Epithelial cell of prostate (primary cell): ENCODE results near the gene LGI4.
A peak's percentile ranks its signal among the peaks of the same experiment; 100 is the strongest.
"Not testable (repeated sequence)": the region's sequence is repeated elsewhere in the genome, so short reads cannot be mapped to it uniquely, and the experiment has no call there.

Experiments
- DNase-seq: peaks from one replicate; pipeline ENCODE4 v3.0.0-alpha.2; 2011; ENCODE audit warnings: low read depth, low spot score
- H3K27ac ChIP-seq: fragments of 450-650 bp; 2 replicates; pipeline ENCODE4 v1.5.1; 2017; ENCODE audit warnings: mild to moderate bottlenecking

Gene LGI4

DNA sequence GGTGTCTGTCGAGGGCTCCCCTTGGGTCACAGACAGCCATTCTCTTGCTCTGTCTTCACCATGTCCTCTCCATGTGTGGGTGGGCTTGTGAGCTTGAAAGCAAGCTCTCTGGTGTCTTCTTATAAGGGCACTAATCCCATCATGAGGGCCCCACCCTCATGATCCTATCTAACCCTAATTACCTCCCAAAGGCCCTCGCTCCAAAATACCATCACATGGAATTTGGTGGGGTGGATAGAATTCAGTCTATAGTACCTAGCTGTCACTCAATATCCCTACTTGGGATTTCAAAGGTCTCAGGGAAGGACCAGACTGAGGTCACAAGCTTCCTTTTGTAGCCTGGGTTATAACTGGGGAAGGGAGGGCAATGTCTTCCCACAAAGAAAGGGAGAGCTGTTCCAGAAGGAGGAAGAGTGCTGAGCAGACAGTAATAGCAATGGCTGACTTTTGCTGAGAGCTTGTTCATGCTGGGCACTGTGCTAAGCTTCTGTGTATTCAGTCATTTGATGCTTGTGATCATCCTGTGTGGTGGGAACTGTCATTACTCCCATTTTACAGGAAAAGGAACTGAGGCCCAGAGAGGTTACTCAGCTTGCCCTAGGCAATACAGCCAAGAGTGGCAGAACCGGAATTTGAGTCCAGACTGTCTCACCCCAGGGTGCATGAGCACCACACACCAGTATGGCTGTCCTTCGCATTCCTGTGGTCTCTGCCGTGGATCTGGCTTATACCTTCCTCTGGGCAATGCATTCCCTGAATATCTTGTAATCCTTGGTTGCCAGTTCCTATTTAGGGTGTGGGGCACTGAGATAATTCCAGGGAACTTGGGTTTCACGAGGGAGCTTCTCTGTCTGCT, 27.8 kb upstream of the LGI4 start:
- peak overlapping the region; percentile 69 for H3K27ac ChIP-seq
- DNase-seq, result peak; percentile 83

DNA sequence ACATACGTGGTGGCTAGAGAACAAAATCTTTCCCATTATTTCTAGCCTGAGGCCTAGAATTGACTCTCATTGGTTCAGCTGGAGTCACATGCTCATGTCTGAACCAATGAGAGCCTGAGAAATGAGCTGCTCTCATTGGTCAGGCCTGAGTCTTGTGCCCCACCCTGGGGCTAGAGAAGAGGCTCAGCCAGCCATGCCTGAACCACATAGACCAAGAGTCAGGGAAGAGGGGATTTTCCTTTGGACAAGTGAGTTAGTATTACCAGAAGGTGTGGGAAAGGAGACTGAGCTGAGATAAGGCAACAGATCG, 26.5 kb upstream of the LGI4 start:
- no peak overlapping the region for H3K27ac ChIP-seq
- no peak for DNase-seq

DNA sequence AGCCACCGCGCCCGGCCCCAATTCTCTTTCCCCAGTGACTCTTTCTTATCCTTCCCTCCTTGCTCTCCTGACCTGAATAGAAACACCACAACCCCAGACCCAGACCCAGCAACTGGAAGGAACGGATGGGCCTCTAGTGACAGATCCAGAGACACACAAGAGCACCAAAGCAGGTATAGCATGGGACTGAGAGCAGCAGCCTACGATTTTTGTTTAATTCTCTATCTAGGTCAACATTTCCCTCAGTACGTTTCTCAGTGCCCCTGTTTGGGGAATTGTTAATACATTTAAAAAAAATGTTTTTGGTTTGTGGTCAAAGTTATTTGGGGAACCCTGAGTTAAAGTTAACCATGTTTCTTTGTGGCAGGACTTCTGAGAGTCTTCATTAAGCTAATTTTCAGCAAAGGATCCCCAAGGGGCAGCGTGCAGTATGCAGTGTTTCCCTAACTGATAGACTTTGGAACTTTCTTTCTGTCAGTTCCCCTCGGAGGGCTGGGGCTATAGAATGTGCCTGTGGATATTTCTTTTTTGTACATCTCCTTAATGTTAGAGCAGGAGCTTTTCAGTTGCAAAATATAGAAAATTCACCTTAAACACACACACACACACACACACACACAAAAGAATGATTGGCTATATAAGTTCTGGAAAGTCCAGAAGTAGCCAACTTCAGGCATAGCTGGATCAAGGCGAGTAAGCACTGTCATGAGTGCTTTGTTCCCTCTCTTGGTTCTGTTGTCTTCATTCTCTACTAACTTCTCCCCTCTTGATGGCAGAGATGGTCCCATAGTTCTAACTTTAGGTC, 26.0 kb upstream of the LGI4 start:
- no peak for DNase-seq
- no peak overlapping the region for H3K27ac ChIP-seq

DNA sequence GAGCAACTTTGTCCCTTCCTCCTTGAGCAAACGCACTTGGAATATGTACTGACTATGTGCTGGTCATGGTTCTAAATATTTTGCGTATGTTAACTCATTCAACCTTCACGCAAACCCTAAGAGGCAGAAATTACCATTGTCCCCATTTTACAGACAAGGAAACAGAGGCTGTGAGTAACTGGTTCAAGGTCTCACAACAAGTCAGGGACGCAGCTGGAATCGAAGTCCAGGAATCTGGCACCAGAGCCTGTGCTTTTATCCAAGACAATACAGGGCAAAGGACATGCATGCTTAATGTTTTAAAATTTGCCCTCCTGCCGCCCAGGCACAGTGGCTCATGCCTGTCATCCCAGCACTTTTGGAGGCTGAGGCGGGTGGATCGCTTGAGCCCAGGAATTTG, 24.7 kb upstream of the LGI4 start:
- no peak overlapping the region for H3K27ac ChIP-seq
- no peak for DNase-seq

DNA sequence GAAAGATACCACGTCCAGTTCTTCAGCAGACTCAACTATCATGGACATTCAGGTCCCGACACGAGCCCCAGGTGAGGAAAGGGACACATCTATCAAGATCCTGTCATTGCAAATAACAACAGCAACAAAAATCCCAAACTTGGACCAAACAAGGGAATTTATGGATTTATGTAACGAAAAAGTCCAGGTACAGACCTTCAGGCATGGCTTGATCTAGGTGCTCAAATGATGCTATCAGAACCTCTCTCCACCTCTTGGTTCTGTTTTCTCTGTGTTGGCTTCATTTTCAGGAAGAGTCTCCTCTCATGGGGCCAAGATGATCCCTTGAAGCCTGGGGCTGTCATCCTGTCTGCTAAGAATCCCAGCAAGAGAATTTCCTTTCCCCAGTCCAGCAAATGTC, 22.6 kb upstream of the LGI4 start:
- no peak overlapping the region for H3K27ac ChIP-seq
- no peak for DNase-seq

DNA sequence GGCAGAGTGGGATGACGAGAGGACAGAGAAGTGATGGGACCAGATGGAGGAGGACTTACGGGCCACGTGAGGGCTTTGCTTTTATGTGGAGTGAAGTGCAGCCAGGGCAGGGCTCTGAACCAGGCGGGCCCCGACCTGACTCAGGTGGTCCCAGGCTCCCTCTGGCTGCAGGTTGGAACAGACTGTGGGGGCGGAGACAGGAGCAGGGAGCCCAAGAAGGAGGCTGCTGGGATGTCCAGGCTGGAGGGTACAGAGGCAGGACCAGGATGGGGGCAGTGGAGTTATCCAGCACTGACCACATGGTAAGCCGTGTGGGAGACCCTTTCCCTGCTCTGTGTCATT, 21.8 kb upstream of the LGI4 start:
- no peak for DNase-seq
- no peak overlapping the region for H3K27ac ChIP-seq

DNA sequence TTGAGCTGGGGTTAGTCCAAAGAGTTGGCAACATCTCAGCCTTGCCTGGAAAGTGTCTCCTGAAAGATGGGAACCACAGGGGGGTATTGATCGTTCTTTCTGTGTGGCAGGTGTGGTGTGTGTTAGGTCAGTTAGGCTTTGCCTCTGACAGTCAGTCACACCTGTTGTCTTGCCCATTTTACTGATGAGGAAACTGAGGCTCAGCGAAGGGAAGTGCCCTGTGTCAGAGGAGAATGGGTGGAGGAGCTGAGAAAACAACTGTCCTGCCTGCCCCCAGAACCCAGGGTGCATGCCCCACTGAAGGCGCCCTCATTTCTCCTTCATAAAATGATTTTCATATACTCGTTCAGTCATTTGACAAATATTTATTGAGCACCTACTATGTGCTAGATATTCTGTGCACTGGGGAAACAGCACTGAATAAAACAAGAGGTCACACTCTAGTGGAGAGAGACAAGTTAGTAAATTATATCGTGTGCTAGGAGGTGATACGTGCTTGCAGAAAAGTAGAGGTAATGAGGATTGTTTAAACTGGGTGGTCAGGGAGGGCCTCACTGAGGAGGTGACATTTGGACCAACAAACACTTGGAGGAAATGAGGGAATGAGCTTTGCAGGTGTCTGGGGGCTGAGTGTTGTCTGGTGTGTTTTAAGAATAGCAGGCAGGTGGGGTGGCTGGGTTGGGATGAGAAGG, 21.3 kb upstream of the LGI4 start:
- no peak for DNase-seq
- H3K27ac ChIP-seq, result no peak overlapping the region

DNA sequence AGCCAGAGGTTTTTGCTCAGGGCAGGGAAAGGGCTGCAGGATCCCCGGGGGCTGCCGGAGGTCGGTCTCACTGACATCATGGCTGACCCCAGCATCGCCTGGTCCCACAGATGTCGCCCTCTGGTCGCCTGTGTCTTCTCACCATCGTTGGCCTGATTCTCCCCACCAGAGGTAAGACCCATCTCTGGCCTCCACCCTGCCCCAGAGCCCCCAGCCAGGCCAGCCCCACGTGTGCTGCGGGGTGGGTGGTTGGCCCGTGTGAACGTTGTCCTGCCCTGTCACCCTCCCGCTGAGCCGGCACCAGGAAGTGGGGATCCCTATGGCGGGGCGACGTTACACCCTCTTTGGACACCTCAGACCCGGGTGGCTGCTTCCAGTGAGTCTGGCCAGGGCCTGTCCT, 20.6 kb upstream of the LGI4 start:
- no peak for DNase-seq
- H3K27ac ChIP-seq, result peak overlapping the region; percentile 67

DNA sequence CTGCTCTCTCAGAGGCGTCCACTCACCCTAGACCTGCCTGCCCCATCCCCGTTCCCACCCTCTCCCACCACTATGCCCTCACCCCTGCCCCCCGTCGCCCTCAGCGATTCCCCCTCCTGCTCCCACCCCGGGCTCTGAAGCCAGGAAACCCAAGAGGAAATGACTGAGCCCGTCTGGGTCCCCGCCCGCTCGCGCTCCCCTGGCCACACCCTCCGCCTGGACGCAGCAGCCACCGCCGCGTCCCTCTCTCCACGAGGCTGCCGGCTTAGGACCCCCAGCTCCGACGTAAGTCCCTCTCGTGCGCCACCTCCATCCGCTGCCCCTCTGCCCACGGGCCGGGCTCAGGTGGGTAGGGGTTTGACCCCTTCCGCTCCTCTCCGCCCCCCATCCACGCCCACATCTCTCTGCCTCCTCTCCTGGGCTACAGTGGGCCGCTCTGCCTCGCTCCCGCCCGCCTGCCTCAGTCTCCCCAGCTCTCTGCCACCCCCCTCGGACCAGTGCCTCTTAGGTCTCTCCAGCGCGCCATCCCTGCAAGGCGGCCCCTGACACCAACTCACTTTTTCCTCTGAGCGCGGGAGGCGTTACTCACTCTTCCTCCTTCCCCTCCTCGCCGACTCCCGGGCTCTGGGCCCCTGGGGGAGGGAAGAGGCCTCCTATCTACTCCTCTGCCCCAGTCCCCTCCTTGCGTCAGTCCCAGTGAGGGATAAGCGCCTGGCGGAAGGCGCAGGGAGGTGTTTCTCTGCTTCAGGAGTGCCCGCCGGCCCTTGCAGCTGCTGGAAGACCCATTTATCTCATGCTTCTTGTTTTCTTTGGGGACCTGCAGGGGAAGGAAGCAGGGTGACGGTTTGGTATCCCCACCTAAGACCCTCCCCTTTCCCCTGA, 19.9 kb upstream of the LGI4 start, which contains the start of gene FXYD5:
FXYD5 (plus strand) TSS at position 211 of the 882 bp plus-strand sequence. CDS start 816 bp downstream, outside the sequence.
- DNase-seq, result no peak
- H3K27ac ChIP-seq, result peak within 1 kb of the TSS; percentile 67

DNA sequence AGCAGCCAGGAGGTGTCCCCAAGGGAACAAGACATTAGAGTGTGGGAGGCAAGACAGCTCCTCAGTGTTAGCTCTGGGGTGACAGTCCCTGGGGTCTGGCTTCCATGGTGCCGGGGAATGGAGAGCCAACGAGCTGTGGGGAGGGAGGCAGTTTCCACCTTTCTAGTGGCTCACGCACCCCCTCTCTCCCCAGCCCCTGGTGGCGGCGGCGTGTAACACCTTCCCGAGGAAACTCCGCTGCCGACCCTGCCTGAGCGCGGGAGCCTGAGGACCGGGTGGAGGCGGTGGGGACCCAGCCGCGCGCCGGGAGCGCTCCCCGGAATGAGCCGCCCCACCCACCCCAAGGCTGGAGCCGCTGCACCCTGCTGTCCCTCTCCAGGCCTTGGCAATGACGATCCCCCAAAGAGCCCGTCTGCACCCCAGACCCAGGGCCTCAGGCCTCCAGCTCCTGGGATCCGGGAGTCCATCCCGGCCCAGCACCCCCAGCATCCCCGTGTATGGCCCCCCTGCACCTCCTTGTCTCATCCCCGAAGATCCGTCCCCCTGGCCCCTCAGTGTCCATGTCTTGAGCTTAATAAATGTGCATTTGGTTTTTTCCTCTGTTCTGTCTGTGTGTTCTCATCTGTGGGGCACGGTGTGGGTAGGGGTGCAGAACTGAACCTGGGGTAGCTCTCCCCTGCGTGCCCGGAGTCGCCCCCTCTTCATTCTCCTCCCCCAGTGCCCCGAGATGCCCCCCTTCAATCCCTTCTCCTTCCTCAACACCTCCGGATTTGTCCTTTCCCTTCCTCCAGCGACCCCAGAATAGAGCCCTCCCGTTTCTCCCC, 19.1 kb upstream of the LGI4 start:
- DNase-seq, result no peak
- peak overlapping the region; percentile 67 for H3K27ac ChIP-seq

DNA sequence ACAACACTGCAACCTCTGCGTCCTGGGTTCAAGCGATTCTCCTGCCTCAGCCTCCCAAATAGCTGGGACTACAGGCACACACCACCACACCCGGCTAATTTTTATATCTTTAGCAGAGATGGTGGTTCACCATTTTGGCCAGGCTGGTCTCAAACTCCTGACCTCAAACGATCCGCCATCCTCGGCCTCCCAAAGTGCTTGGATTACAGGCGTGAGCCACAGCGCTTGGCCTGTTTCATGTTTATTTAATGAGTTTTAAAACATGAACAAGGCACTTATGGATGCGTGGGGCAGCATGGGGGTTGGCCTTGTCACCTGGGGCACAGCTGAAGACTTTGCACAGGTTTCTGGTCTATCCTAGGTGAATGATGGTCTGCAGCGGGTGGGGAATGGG, 18.3 kb upstream of the LGI4 start:
- H3K27ac ChIP-seq, DNase-seq: not testable (repeated sequence)

DNA sequence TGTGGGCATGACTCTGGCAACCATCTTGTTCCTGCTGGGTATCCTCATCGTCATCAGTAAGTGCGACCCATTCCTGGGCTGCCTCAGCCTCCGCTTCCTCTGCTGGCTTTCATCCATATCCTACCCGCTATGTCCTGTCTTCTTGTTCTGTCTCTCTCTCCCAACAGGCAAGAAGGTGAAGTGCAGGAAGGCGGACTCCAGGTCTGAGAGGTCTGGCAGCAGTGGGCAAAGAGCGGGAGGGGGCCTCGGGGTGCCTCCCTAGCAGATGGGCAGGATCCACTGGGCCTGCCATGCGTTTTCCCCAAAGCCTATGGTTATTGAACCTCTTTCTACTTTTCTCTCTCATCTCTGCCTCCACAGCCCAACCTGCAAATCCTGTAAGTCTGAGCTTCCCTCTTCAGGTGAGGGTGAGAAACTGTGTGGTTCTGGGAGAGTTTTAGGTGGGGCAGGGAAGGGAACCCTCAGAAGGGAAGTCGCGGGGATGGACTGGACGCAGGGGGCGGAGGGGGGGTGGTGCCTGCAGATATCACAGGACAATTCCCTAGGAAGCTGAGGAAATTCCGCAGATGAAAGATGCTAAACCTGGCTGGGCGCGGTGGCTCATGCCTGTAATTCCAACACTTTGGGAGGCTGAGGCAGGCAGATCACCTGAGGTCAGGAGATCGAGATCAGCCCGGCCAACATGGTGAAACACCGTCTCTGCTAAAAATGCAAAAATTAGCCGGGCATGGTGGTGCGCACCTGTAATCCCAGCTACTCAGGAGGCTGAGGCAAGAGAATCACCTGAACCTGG, 16.6 kb upstream of the LGI4 start:
- no peak for DNase-seq
- H3K27ac ChIP-seq, result no peak overlapping the region

DNA sequence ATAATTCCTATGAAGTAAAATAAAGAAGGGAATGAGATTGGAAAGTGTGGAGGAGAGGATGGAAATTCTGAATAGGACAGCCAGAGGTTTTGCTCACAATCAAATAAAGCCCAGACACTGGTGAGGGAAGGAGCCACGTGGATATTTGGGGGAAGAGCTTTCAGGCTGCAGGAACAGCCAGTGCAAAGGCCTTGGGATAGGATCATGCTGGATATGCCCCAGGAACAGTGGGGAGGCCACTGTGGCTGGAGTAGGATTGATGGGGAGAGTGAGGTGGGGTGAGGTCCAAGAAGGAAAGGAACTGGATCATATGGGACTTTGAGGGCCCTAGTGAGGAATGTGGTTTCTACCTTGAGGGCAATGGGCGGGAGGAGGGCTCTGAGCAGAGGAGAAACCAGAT, 15.6 kb upstream of the LGI4 start:
- H3K27ac ChIP-seq, result no peak overlapping the region
- no peak for DNase-seq

DNA sequence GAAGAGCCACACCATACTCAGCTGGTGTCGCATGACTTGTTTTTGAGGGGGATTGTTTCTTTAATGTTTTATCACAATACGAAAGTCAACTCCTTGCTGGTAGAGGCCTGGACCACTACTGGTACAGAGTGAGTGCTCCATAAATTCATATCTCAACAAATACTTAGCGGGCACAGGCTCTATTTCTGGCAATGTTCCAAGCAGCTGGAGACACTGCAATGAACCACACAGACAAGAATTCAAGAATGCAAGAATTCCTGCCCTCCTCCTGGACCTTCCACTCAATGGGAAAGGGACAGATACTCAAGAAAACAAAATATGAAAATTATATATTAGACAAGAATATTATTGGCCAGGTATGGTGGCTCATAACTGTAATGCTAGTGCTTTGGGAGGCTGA, 14.6 kb upstream of the LGI4 start:
- DNase-seq, result no peak
- H3K27ac ChIP-seq, result no peak overlapping the region

DNA sequence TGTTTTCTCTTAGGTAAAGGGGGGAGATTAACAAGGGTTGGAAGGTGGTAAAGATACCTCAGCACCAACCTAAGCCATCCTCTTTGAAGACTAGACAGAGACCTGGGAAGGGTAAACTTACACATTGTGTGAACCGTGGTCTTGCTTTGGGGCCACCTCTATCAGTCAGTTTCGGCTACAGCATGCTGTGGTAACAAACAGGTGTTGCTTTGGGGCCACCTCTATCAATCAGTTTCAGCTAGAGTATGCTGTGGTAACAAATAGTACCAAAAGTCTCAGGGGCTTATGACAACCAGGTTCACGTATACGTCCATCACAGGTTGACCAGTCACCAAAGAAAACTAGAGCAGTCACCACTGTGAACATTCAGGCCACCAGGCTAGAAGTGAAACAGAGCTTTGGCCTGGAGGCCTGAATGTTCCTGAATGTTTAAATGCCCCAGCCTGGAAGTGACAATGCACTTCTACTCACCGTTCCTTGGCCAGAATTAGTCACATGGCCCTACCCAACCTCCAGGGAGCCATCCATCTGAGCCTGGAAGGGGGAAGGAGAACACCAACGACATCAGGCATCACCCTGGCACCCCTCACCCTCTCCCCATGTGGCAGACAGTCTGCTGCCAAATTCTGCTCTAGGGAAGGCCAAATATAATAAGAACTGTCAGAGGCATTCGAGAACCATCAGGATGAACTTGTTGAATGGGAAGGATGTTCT, 12.0 kb upstream of the LGI4 start:
- H3K27ac ChIP-seq, result no peak overlapping the region
- DNase-seq, result no peak

DNA sequence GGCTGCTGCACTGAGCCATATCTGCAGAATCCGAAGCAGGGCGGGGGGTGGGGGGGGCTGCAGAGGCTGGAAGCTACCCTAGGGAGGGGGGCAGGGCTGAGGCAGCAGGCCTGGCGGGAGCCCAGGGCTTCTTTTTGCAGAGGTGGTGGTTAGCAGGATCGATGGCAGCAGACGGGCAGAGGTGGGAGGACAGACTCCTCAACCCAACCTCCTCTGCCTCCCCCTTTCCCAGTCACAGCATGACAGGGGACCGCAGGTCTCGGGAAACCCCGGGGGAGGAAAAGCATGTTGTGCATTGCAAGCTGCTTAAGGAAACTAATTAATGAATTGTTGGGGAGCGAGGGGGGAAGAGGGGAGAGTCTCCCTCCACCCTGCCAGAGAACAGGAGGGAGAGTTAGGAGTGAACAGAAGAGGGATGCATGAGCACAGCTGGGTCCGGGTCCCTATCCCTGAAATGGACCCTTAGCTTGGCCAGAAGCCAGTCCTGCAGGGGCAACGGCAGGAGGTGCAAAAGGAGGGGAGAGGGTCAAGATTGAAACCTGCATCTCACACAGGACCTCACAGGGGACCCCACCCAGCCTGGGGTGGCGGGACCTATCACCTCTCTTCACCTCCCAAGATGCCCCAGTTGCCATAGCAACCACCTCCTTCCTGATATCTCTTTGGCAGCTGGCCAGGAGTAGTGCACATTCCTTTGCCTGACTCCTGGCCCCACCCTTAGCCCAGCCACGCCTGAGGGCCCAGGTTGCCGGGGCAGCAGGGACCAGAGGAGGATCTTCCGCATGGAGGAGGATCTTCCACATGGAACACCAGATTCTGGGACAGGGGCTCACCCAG, 10.0 kb upstream of the LGI4 start:
- no peak for DNase-seq
- no peak overlapping the region for H3K27ac ChIP-seq

DNA sequence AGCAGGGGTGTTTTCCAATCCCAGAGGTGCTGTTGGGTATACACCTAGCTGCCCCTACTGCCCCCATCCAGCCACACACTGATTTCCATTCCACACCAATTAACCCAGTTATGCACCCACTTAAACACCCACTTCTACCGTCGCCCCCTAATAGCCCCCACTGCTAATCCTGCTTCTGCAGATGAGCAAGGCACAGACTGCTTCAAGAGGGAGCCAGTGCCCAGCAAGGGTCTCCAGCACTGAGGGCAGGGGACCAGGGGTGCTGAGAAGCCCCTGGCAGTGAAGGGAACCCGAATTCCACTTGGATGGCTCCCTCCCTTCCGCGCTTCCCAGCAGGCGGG, 9.4 kb upstream of the LGI4 start:
- H3K27ac ChIP-seq, result no peak overlapping the region
- DNase-seq, result no peak
